GM20431 (cell line): ENCODE data around the gene DCT.
"Not testable (repeated sequence)": the region's sequence is repeated elsewhere in the genome, so short reads cannot be mapped to it uniquely, and the experiment has no call there.

Experiments
- in situ Hi-C: fragments of 300-500 bp; cut with MseI, MboI; formaldehyde crosslinking; loops from one replicate; pipeline ENCODE4 v1.15.0; 2020; ENCODE audit warnings: low sequenced_read_pairs; ENCODE audit not compliant: unreplicated experiment

The DCT gene

DNA sequence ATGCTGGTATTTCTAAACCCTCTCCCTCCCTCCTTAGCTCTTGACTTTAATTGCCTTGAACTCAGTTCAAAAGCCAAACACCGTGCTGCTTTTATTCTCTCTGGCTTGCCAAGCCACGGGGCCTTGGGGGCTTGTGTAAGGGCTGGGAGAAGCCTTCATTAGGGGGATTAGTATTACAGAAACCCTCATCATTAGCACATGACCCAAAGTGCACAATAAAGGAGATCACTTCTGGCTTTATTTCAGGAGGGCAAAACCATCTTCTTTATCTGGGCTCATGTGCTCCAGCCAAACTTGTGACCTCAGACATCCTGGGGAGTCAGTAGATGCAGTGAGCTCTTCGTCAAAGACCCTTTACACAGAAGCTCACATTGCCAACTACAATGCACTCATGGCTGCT is at the start of gene DCT:
Gene DCT (minus strand): TSS at position 67 of the 400 bp plus-strand sequence. CDS start 427 bp downstream, outside the sequence.
- in situ Hi-C loops = no loop called here

DNA sequence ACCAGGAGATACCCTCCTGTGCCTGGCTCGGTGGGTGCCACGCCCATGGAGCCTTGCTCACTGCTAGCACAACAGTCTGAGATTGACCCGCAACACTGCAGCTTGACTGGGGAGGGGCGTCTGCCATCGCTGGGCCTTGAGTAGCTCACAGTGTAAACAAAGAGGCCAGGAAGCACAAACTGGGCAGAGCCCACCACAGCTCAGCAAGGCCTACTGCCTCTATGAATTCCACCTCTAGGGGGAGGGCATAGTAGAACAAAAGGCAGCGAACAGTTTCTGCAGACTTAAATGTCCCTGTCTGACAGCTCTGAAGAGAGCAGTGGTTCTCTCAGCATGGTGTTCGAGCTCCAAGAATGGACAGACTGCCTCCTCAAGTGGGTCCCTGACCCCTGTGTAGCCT is 47.5 kb upstream of the DCT start:
- in situ Hi-C loops = not testable (repeated sequence)

- in situ Hi-C loops = no loop called here
Measured at GRCh38 chr13:94525781-94526180, 46.3 kb upstream of the DCT start.

GRCh38 chr13:94524407-94524806 is 44.9 kb upstream of the DCT start:
- in situ Hi-C loops = no loop called here

GRCh38 chr13:94520001-94520400 is 40.5 kb upstream of the DCT start:
- in situ Hi-C loops = no loop called here

GRCh38 chr13:94516456-94516855 is 37.0 kb upstream of the DCT start:
- in situ Hi-C loops = no loop called here

GRCh38 chr13:94515911-94516310 is 36.4 kb upstream of the DCT start:
- in situ Hi-C loops = no loop called here

GRCh38 chr13:94515374-94515773 is 35.9 kb upstream of the DCT start:
- in situ Hi-C loops = no loop called here

DNA sequence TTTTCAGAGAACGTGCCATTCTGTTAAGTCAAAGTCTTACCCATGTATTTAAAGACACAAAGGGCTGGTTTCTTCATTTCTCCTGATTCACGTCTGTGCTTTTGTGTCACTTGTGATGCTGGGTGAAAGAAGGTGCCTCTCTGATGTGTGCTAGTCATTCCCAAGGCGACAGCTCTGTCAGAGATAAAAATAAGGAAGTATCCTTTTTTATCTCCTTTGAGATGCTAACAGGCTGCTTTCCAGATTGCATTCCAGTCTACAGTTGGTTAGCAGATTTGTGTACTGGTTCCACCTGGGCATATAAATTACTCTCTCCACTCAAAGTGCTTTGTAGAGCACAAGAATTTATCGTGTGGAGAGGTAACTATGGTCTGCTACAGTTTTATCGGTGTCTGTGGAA is 33.5 kb upstream of the DCT start:
- in situ Hi-C loops = no loop called here

DNA sequence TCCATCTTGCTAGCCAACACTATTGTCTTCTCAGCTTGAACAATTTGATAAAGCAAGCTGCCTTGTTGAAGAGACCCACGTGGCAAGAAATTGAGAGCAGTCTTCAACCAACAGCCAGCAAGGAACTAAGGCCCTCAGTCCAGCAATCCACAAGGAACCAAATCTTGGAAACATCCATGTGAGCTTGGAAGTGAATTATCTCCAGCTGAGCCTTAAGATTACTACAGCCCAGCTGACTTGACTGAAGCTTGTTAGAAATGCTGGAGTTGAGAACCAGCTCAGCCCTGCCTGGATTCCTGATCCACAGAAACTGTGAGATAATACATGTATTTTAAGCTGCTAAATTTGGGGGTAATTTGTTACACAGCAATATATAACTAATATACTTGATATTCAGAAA is 26.2 kb upstream of the DCT start:
- in situ Hi-C loops = no loop called here

DNA sequence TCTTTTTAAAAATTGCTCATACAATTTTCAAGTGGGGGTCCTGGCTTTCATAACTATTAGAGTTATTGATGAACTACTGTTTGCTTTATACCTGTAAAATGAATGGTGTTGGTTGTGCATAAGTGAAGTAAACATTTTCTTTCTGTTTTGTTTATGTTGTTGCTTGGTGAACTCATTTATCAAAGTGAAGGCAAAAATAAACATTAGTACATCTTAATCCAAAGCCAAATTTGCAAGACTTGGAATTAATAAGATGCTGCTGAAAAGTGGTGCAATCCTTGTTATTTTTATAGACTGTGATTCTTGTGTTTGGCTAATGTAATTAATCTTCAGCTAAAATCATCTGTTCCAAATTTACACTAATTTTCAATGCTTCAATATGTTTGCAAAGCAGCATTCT is 24.4 kb upstream of the DCT start:
- in situ Hi-C loops = no loop called here

GRCh38 chr13:94498831-94499230 is 19.3 kb upstream of the DCT start:
- in situ Hi-C loops = not testable (repeated sequence)

GRCh38 chr13:94495806-94496205 is 16.3 kb upstream of the DCT start:
- in situ Hi-C loops = no loop called here

DNA sequence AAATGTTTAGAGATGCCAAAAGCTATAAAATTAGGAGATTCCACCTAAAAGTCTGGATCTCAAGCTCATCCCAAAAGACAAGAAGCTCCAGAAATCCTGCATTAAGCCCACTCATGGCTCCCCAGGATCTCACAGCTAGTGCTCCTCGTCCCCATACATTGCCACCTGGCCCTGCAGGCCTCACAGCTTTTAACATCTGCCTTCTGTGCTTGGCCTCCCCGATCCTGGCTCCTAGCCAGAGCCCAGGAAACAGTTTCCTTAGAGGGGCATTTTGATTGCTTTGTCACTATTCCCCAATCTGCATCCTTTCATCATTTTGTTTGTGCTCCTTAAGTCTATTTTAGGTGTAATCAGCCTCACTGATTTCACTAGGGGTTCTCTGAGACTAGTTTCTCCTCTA is 14.5 kb upstream of the DCT start:
- in situ Hi-C loops = no loop called here

- in situ Hi-C loops = no loop called here
Measured at GRCh38 chr13:94487043-94487442, 7.6 kb upstream of the DCT start.

DNA sequence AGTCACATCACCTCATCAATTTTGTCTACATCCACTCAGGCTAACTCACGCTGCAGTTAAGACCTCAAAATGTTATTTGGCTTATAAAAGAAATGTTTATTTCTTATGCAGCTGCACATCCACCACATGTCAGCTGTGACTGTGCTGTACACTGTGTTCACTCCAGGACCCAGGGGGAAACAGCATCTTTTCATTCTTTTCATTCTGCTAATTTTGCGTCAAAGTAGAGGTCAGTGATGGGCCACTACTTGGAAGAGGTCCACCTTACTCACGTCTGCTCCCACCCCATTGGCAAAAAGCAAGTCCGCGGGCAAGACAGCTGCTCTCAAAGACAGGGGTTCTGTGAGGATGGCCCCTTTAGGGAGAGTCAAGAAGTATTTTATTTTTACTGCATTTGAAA is 4.5 kb upstream of the DCT start:
- in situ Hi-C loops = no loop called here

DNA sequence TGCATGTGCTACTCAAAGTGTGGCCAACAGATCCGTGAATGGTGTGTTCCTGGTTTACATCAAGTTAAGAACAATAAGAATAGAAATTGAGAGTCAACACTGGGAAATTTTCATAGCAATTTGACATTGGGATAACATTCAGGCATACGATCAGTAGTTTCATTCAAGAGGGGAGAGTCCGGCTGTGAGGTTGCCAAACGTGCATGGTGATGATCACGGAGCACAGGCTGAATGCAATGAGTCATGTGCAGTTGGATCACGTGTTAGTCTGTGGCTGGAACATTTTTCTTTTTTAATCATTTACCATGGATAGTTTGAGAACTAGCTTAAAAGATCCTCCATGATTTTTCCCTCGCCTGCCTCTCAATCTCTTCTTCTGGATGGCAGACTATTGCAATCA is 2.5 kb upstream of the DCT start:
- in situ Hi-C loops = no loop called here

- in situ Hi-C loops = no loop called here
Measured at GRCh38 chr13:94480672-94481145, 1.2 kb upstream of the DCT start.

DNA sequence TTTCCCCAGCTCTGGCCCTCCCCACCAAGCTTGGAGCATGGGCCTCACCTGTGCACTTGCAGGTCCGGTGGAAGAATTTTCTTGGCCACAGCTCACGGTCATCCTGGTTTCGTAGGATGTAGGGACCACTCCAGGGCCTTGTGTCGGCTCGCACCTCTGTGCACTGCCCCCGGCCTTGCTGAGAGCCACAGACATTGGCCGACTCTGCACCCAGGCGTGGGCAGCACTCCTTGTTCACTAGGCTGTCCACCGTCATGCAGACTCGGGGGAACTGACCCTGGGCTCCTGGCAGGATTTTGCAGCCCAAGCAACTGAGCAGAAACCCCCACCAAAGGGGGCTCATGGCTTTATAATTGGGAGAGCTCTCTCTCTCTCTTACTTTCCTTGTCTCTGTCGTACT is 569 bp downstream of the DCT start:
- in situ Hi-C loops = no loop called here

- in situ Hi-C loops = no loop called here
Measured at GRCh38 chr13:94470126-94470525, 9.4 kb downstream of the DCT start.

DNA sequence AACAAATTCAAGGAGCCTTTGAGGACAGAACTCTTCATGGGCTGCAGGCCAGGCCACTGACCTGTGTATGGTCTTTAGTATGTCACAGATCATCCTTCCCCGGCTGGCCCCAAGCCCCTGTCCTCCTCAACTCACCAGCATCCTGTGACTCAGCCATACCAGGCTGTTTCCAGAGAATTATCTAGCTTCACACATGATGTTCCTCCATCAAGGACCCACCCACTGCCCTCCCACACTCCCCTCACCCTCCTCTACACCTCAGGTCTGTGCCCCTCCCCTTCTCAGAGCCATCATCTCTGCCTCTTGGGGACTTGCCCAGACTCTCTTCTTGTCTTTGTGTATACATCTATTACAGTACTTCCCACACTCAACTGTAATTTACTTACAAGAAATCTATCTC is 14.7 kb downstream of the DCT start:
- in situ Hi-C loops = no loop called here

DNA sequence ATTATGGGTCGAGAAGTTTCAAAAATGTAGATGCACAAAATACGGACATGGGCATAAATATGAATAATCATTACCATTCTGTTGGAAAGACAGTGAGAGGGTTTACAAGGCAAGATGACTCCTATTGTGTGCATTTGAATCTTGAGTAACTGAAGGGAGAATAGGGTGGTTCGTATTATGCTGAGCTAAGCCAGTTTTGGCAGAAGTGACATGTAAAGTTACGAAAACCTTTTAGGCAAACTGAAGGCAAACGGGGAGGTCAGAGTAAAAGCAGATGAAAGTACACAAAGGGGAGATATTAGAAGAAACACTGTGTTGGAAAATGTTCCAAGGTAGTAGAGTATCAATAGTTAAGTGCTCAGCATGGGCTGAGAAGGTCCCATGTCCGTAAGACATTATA is 16.8 kb downstream of the DCT start:
- in situ Hi-C loops = no loop called here

GRCh38 chr13:94459116-94459515 is 20.4 kb downstream of the DCT start:
- in situ Hi-C loops = no loop called here
